IMR-90 (cell line): ENCODE measurements around the gene SLX4IP. TPM values are rescaled to one million over a fixed set of nuclear protein-coding genes. Genes with fewer than 3 reads are reported as not detected.
A peak's percentile ranks its signal among the peaks of the same experiment; 100 is the strongest.

ENCODE experiments used
- ATAC-seq: fragments of 200-7000 bp; cut with Tn5 transposase; 2 replicates; pipeline ENCODE4 v1.9.1; 2020; ENCODE audit warnings: low read depth, mild to moderate bottlenecking, moderate library complexity
- BruUV-seq: library from RNA; stranded (reverse); fragments of 400-500 nt; replicated peaks from 2 replicates; lab custom pipeline; 2021; lab: Mats Ljungman, UMichigan
- CTCF ChIA-PET: fragments of 300-600 bp; formaldehyde crosslinking; extraction: SDS; loops from one replicate; lab custom pipeline; 2021; ENCODE audit warnings: antibody characterized with exemption; lab: Yijun Ruan, JAX
- POLR2A ChIA-PET: fragments of 300-600 bp; sonication (Branson Sonifier 250); formaldehyde crosslinking; loops from one replicate; lab custom pipeline; 2022; ENCODE audit warnings: antibody characterized with exemption; ENCODE audit not compliant: unreplicated experiment; lab: Charles Lee
- DNase-seq: peaks from one replicate; pipeline ENCODE4 v3.0.0; 2013
- H2AFZ ChIP-seq: replicated peaks from 2 replicates; pipeline ENCODE3; 2013; ENCODE audit warnings: low read length, mild to moderate bottlenecking; ENCODE audit not compliant: poor library complexity
- H2AK5ac ChIP-seq: 2 replicates; pipeline ENCODE4 v1.6.1; 2013; ENCODE audit warnings: low read depth, low read length, inconsistent platforms
- H2AK9ac ChIP-seq: replicated peaks from 2 replicates; pipeline ENCODE3; 2013; ENCODE audit warnings: mild to moderate bottlenecking, low read depth, low read length, moderate library complexity; ENCODE audit not compliant: poor library complexity
- H2BK120ac ChIP-seq: 2 replicates; pipeline ENCODE4 v1.6.1; 2013; ENCODE audit warnings: low read depth, low read length, inconsistent platforms
- H2BK15ac ChIP-seq: 3 replicates; pipeline ENCODE4 v1.6.1; 2013; ENCODE audit warnings: low read depth, low read length, inconsistent platforms
- H2BK20ac ChIP-seq: 2 replicates; pipeline ENCODE4 v1.6.1; 2013; ENCODE audit warnings: low read depth, mild to moderate bottlenecking, inconsistent platforms, low read length, moderate library complexity
- H2BK5ac ChIP-seq: 2 replicates; pipeline ENCODE4 v1.6.1; 2013; ENCODE audit warnings: mild to moderate bottlenecking, low read depth, low read length, inconsistent platforms; ENCODE audit not compliant: poor library complexity, severe bottlenecking
- H3K14ac ChIP-seq: replicated peaks from 2 replicates; pipeline ENCODE4 v1.6.1; 2013; ENCODE audit warnings: low read depth, low read length, inconsistent platforms
- H3K18ac ChIP-seq: 2 replicates; pipeline ENCODE4 v1.6.1; 2013; ENCODE audit warnings: low read depth, low read length, control low read depth
- H3K23ac ChIP-seq: 2 replicates; pipeline ENCODE4 v1.6.1; 2013; ENCODE audit warnings: low read depth, low read length, inconsistent platforms
- H3K27ac ChIP-seq: 2 replicates; pipeline ENCODE4 v1.5.1; 2013; ENCODE audit warnings: mild to moderate bottlenecking, control low read depth, low read length; ENCODE audit not compliant: insufficient read depth
- H3K27me3 ChIP-seq: 2 replicates; pipeline ENCODE4 v1.6.1; 2013; ENCODE audit warnings: low read length; ENCODE audit not compliant: control insufficient read depth, insufficient read depth
- H3K36me3 ChIP-seq: 2 replicates; pipeline ENCODE4 v1.6.1; 2013; ENCODE audit warnings: low read length, mixed read lengths; ENCODE audit not compliant: control insufficient read depth, insufficient read depth
- H3K4ac ChIP-seq: 2 replicates; pipeline ENCODE4 v1.6.1; 2013; ENCODE audit warnings: low read depth, low read length, inconsistent platforms
- H3K4me1 ChIP-seq: 2 replicates; pipeline ENCODE4 v1.6.1; 2013; ENCODE audit warnings: low read length, mixed read lengths; ENCODE audit not compliant: control insufficient read depth, insufficient read depth
- H3K4me2 ChIP-seq: 2 replicates; pipeline ENCODE4 v1.6.1; 2013; ENCODE audit warnings: low read depth, mild to moderate bottlenecking, control low read depth, low read length, moderate library complexity
- H3K4me3 ChIP-seq: 2 replicates; pipeline ENCODE4 v1.5.1; 2013; ENCODE audit warnings: low read depth, mild to moderate bottlenecking, control low read depth, low read length, moderate library complexity; ENCODE audit not compliant: insufficient read depth
- H3K56ac ChIP-seq: 2 replicates; pipeline ENCODE4 v1.6.1; 2013; ENCODE audit warnings: low read length, inconsistent platforms; ENCODE audit not compliant: insufficient read depth; ENCODE audit errors: extremely low read depth
- H3K79me1 ChIP-seq, 2 experiments: 2 replicates each; pipeline ENCODE4 v1.6.1; 2013; ENCODE audit warnings: low read length in 2 of 2, inconsistent platforms in 1 of 2, low read depth in 1 of 2
- H3K9ac ChIP-seq: 2 replicates; pipeline ENCODE4 v1.6.1; 2013; ENCODE audit warnings: low read depth, low read length, control low read depth
- H3K9me1 ChIP-seq: 2 replicates; pipeline ENCODE4 v1.6.1; 2013; ENCODE audit warnings: low read length, inconsistent platforms; ENCODE audit not compliant: insufficient read depth
- H3K9me3 ChIP-seq: 2 replicates; pipeline ENCODE4 v1.6.1; 2013; ENCODE audit warnings: low read length; ENCODE audit not compliant: control insufficient read depth, insufficient read depth
- H4K20me1 ChIP-seq: 2 replicates; pipeline ENCODE4 v1.6.1; 2013; ENCODE audit warnings: low read length, inconsistent platforms; ENCODE audit not compliant: insufficient read depth
- H4K5ac ChIP-seq: 2 replicates; pipeline ENCODE4 v1.6.1; 2013; ENCODE audit warnings: mild to moderate bottlenecking, low read depth, low read length, control low read depth
- H4K8ac ChIP-seq, 2 experiments: 2 replicates each; pipeline ENCODE4 v1.6.1; 2013; ENCODE audit warnings: low read depth in 2 of 2, low read length in 2 of 2, control low read depth in 1 of 2, inconsistent platforms in 1 of 2
- H4K91ac ChIP-seq: 2 replicates; pipeline ENCODE4 v1.6.1; 2013; ENCODE audit warnings: low read depth, low read length, inconsistent platforms; ENCODE audit not compliant: insufficient read depth
- BHLHE40 ChIP-seq: fragments of 150-350 bp; IDR thresholded peaks from 2 replicates; pipeline ENCODE4 v1.6.1; 2016; ENCODE audit warnings: mild to moderate bottlenecking, low read depth, low read length
- CHD1 ChIP-seq: IDR thresholded peaks from 2 replicates; pipeline ENCODE4 v1.6.1; 2012; ENCODE audit warnings: low read depth, low read length, improper control_type of control experiment
- CTCF ChIP-seq: conservative IDR thresholded peaks from 2 replicates; pipeline ENCODE4 v1.5.1; 2012; ENCODE audit warnings: mild to moderate bottlenecking, low read depth, low read length, improper control_type of control experiment
- ELK1 ChIP-seq: fragments of 150-350 bp; IDR thresholded peaks from 2 replicates; pipeline ENCODE4 v1.6.1; 2016; ENCODE audit warnings: low read depth, mild to moderate bottlenecking, low read length, moderate library complexity, borderline replicate concordance
- MAFK ChIP-seq: IDR thresholded peaks from 2 replicates; pipeline ENCODE4 v1.6.1; 2012; ENCODE audit warnings: low read depth, low read length, improper control_type of control experiment
- MAZ ChIP-seq: IDR thresholded peaks from 2 replicates; pipeline ENCODE4 v1.6.1; 2012; ENCODE audit warnings: low read depth, mild to moderate bottlenecking, low read length, improper control_type of control experiment, moderate library complexity, borderline replicate concordance
- NFE2L2 ChIP-seq: fragments of 150-350 bp; IDR thresholded peaks from 2 replicates; pipeline ENCODE4 v1.6.1; 2016; ENCODE audit warnings: low read depth, mild to moderate bottlenecking, low read length
- POLR2A ChIP-seq: IDR thresholded peaks from 2 replicates; pipeline ENCODE4 v1.6.1; 2012; ENCODE audit warnings: mild to moderate bottlenecking, low read depth, low read length
- RAD21 ChIP-seq: IDR thresholded peaks from 2 replicates; pipeline ENCODE4 v1.6.1; 2012; ENCODE audit warnings: low read length, improper control_type of control experiment
- RCOR1 ChIP-seq: IDR thresholded peaks from 2 replicates; pipeline ENCODE4 v1.6.1; 2012; ENCODE audit warnings: mild to moderate bottlenecking, low read length, improper control_type of control experiment; ENCODE audit not compliant: insufficient replicate concordance
- RFX5 ChIP-seq: IDR thresholded peaks from 2 replicates; pipeline ENCODE4 v1.8.0; 2012; ENCODE audit warnings: low read depth, mild to moderate bottlenecking, low read length, moderate library complexity
- USF2 ChIP-seq: fragments of 150-350 bp; IDR thresholded peaks from 2 replicates; pipeline ENCODE4 v1.6.1; 2017; ENCODE audit warnings: mild to moderate bottlenecking, antibody characterized with exemption, low read length, low read depth
- WGBS, 2 experiments: methylation state at CpG; one replicate each; pipeline versions ENCODE4 v1.1.5 to v1.1.7; 2013; ENCODE audit warnings: missing lambda C conversion rate in 2 of 2; ENCODE audit not compliant: insufficient read length in 1 of 2; ENCODE audit errors: extremely low coverage in 2 of 2; 5-methylcytosine and 5-hydroxymethylcytosine counted together
- dilution Hi-C: fragments of 300-500 bp; cut with HindIII; formaldehyde crosslinking; loops from one replicate; pipeline ENCODE4 v1.14.3; 2018; ENCODE audit warnings: low sequenced_read_pairs; ENCODE audit not compliant: unreplicated experiment
- in situ Hi-C: fragments of 300-500 bp; cut with MboI; formaldehyde crosslinking; loops from 3 replicates; pipeline ENCODE4 v1.14.3; 2019; ENCODE audit warnings: low sequenced_read_pairs, inconsistent platforms, mixed read lengths
- intact Hi-C: fragments of 100-400 bp; cut with micrococcal nuclease; formaldehyde crosslinking; loops from 2 replicates; pipeline ENCODE4 v1.10.0; 2022
- polyA plus RNA-seq, 3 experiments: library from polyadenylated mRNA; depleted of rRNA; stranded (reverse); fragments of >200 nt; gene quantifications; 2 replicates each; pipeline ENCODE4 v1.2.3, GENCODE V29; 2012; ENCODE audit warnings: low replicate concordance in 1 of 3
- total RNA-seq: library from RNA; depleted of rRNA; stranded (reverse); fragments of >200 nt; gene quantifications from 2 replicates; pipeline ENCODE4 v1.2.3, GENCODE V29; 2012

The SLX4IP gene
- total and polyA plus RNA-seq, 2 of the 4 experiments (the other 2 are of a cell fraction) = 1.3 to 5.9 TPM

- in situ Hi-C loops = loop anchor here (10.0 kb wide), 1 partner anchor 873 kb away; no protein-coding TSS in a partner anchor
- intact Hi-C loops = loop anchor here (1.0 to 10.0 kb wide), 12 partner anchors 113 to 783 kb away; no protein-coding TSS in a partner anchor
- no TSS peak for BruUV-seq
- H3K14ac ChIP-seq = peak overlapping the region; percentile 45
- peak overlapping the region; percentile 65; the same call in 1 of the 2 replicates for H3K56ac ChIP-seq
- H3K4me2 ChIP-seq = peak overlapping the region; percentile 77
- dilution Hi-C loops = loop anchor here (25.0 kb wide), 1 partner anchor 866 kb away; no protein-coding TSS in a partner anchor
- H3K9ac ChIP-seq = peak overlapping the region; percentile 62
- peak overlapping the region; percentile 13; the same call in 1 of the 2 replicates for H4K5ac ChIP-seq
- H2BK120ac ChIP-seq = peak overlapping the region; percentile 66
- peak overlapping the region; percentile 20; the same call in 1 of the 2 replicates for H2AK5ac ChIP-seq
- peak overlapping the region; percentile 38; the same call in 1 of the 2 replicates for H2BK20ac ChIP-seq
- no peaks in the 10 kb centered on the region for H3K27me3 ChIP-seq
- H3K4me3 ChIP-seq = peak overlapping the region; percentile 93
- H3K9me3 ChIP-seq = no peaks in the 10 kb centered on the region
- peak overlapping the region; percentile 79 for H2BK5ac ChIP-seq
- H2AFZ ChIP-seq = peak overlapping the region; percentile 81
- ATAC-seq (peak; percentile 53), DNase-seq (peak; percentile 94)
- 0% methylated on average over 6 of the region's 13 CpGs; no CpG with 5 or more reads in 1 of the 2 experiments for WGBS, 2 experiments
- peaks cover 21 to 65% of the 10 kb centered on the region in 2 experiments for H3K79me1 ChIP-seq
- peak overlapping the region; percentile 92 for H3K27ac ChIP-seq
- peak overlapping the region; percentile 34 for H2AK9ac ChIP-seq
- H3K18ac ChIP-seq = peak overlapping the region; percentile 25
- H3K4ac ChIP-seq = peak overlapping the region; percentile 82
- H4K20me1 ChIP-seq = peaks cover 12% of the 10 kb centered on the region
- peak overlapping the region; percentile 7 to 61; a peak in 3 of 4 replicates for H4K8ac ChIP-seq
- H3K9me1 ChIP-seq = peaks cover 12% of the 10 kb centered on the region; the same call in 1 of the 2 replicates
- peaks cover 8% of the 10 kb centered on the region for H3K4me1 ChIP-seq
- H4K91ac ChIP-seq = peak overlapping the region; percentile 46
- H2BK15ac ChIP-seq = peak overlapping the region; percentile 16; the same call in 1 of the 3 replicates
- POLR2A ChIA-PET = interaction anchor here (0.6 to 1.2 kb wide), 4 partner anchors 113 to 330 kb away, joined by 3 to 6 read pairs (median 4); partner anchors contain the start of gene MKKS
- peak overlapping the region; percentile 69; the same call in 1 of the 2 replicates for H3K23ac ChIP-seq
- H3K36me3 ChIP-seq = peaks cover 25% of the 10 kb centered on the region
- CTCF ChIA-PET = interaction anchor here (0.6 to 1.5 kb wide), 14 partner anchors 12 to 1177 kb away, joined by 3 to 7 read pairs (median 3); no protein-coding TSS in a partner anchor
- TF ChIP-seq USF2 (peak; percentile 83), MAFK (no peak), RCOR1 (no peak), RFX5 (no peak), POLR2A (0 out of 2 replicates have a peak, but pooled peaks have one; percentile 37), BHLHE40 (peak; percentile 25; the same call in 1 of the 2 replicates), NFE2L2 (no peak), ELK1 (no peak), MAZ (peak; percentile 98), CTCF (peak; percentile 62), RAD21 (peak; percentile 51), CHD1 (0 out of 2 replicates have a peak, but pooled peaks have one; percentile 12)
Measured at GRCh38 chr20:10671221-10671918, 236.3 kb downstream of the SLX4IP start.
